ENCODE results near the gene PPP2R3C.
"Not testable (repeated sequence)": the region's sequence is repeated elsewhere in the genome, so short reads cannot be mapped to it uniquely, and the experiment has no call there.

DNA sequence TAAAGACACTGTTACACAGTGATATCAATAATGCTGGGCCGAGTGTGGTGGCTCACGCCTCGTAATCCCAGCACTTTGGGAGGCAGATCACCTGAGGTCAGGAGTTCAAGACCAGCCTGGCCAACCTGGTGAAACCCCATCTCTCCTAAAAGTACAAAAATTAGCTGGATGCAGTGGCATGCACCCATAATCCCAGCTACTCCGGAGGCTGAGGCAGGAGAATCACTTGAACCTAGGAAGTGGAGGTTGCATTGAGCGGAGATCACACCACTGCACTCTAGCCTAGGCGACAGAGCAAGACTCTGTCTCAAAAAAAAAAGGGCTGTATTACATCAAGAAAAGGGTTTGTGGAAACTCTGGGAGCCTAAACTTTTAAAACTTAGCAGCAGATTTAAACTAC, 27.1 kb downstream of the PPP2R3C start:
- TF ChIP-seq POLR2A, POLR2AphosphoS5, EP300 (IDR thresholded peaks at IDR 0.05): not testable (repeated sequence)
- TF ChIP-seq, protein P1, sequence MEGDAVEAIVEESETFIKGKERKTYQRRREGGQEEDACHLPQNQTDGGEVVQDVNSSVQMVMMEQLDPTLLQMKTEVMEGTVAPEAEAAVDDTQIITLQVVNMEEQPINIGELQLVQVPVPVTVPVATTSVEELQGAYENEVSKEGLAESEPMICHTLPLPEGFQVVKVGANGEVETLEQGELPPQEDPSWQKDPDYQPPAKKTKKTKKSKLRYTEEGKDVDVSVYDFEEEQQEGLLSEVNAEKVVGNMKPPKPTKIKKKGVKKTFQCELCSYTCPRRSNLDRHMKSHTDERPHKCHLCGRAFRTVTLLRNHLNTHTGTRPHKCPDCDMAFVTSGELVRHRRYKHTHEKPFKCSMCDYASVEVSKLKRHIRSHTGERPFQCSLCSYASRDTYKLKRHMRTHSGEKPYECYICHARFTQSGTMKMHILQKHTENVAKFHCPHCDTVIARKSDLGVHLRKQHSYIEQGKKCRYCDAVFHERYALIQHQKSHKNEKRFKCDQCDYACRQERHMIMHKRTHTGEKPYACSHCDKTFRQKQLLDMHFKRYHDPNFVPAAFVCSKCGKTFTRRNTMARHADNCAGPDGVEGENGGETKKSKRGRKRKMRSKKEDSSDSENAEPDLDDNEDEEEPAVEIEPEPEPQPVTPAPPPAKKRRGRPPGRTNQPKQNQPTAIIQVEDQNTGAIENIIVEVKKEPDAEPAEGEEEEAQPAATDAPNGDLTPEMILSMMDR (IDR thresholded peaks at IDR 0.05), result not testable (repeated sequence)
